ENCODE measurements around the gene CES4A.

Gene CES4A

DNA sequence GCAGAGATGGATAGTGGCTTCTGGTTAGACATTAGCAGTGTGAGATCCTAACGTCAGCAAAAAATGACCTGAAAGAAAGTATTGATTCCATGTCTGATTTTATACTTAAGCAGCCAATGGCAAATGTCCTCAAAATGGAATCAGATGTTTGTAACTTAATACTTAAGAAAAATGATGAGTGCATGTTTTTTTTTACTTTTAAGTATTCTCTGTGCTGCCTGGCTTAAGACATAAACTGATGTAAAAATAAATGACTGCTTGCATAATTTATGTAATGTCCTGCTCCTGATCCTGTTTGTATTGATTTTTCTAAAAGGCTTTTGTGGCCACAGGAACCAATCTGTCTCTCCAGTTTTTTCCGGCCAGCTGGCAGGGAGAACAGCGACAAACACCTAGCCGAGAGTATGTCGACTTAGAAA, 47.9 kb downstream of the CES4A start:
- Histone ChIP-seq H2AFZ (ENCODE audit: low read length) (no peak overlapping the region), H3K9ac (ENCODE audit: low read depth, low read length, poor library complexity, severe bottlenecking) (no peak overlapping the region), H3K36me3 (ENCODE audit: insufficient read depth, low read length) (peaks cover 42% of the 10 kb centered on the region), H3K9me3 (ENCODE audit: insufficient read depth, low read depth, low read length) (no peaks in the 10 kb centered on the region), H4K20me1 (ENCODE audit: insufficient read depth, low read length, poor library complexity, severe bottlenecking) (peaks cover 92% of the 10 kb centered on the region), H3K9me2 (replicated peaks; ENCODE audit: low read depth, low read length) (no peaks in the 10 kb centered on the region), H3K4me1 (ENCODE audit: insufficient read depth, low read length, poor library complexity, severe bottlenecking) (peaks cover 53% of the 10 kb centered on the region), H3K4me2 (ENCODE audit: low read depth, low read length, poor library complexity, severe bottlenecking) (peak overlapping the region; percentile 77), H3F3A (ENCODE audit: low read depth) (no peaks in the 10 kb centered on the region), H3K27me3 (ENCODE audit: insufficient read depth, low read length, poor library complexity, severe bottlenecking) (no peaks in the 10 kb centered on the region), H3K4me3 (ENCODE audit: low read length, poor library complexity, severe bottlenecking) (peak overlapping the region; percentile 40), H3K79me2 (ENCODE audit: insufficient read depth, low read length) (peaks cover 100% of the 10 kb centered on the region)
- TF ChIP-seq EZH2phosphoT487 (IDR thresholded peaks at IDR 0.05; ENCODE audit: borderline replicate concordance), result no peak
- TF ChIP-seq CTCF (conservative IDR thresholded peaks at IDR 0.05; ENCODE audit: low read length), result no peak

- peaks cover 74% of the 10 kb centered on the region for H4K20me1 ChIP-seq (ENCODE audit: insufficient read depth, low read length, poor library complexity, severe bottlenecking)
- H3F3A ChIP-seq (ENCODE audit: low read depth), result no peaks in the 10 kb centered on the region
- peaks cover 100% of the 10 kb centered on the region for H3K79me2 ChIP-seq (ENCODE audit: insufficient read depth, low read length)
- TF ChIP-seq EZH2phosphoT487 (IDR thresholded peaks at IDR 0.05; ENCODE audit: borderline replicate concordance) (no peak), CTCF (conservative IDR thresholded peaks at IDR 0.05; ENCODE audit: low read length) (no peak)
- H3K4me1 ChIP-seq (ENCODE audit: insufficient read depth, low read length, poor library complexity, severe bottlenecking), result peaks cover 35% of the 10 kb centered on the region
- H3K9me2 ChIP-seq (replicated peaks; ENCODE audit: low read depth, low read length), result no peaks in the 10 kb centered on the region
- peak overlapping the region; percentile 38 for H3K4me2 ChIP-seq (ENCODE audit: low read depth, low read length, poor library complexity, severe bottlenecking)
- no peak overlapping the region for H2AFZ ChIP-seq (ENCODE audit: low read length)
- peaks cover 62% of the 10 kb centered on the region for H3K36me3 ChIP-seq (ENCODE audit: insufficient read depth, low read length)
- H3K9me3 ChIP-seq (ENCODE audit: insufficient read depth, low read depth, low read length), result no peaks in the 10 kb centered on the region
- H3K4me3 ChIP-seq (ENCODE audit: low read length, poor library complexity, severe bottlenecking), result no peak overlapping the region
- H3K27me3 ChIP-seq (ENCODE audit: insufficient read depth, low read length, poor library complexity, severe bottlenecking), result no peaks in the 10 kb centered on the region
- H3K9ac ChIP-seq (ENCODE audit: low read depth, low read length, poor library complexity, severe bottlenecking), result no peak overlapping the region
Measured at GRCh38 chr16:67039260-67040020, 51.1 kb downstream of the CES4A start.

DNA sequence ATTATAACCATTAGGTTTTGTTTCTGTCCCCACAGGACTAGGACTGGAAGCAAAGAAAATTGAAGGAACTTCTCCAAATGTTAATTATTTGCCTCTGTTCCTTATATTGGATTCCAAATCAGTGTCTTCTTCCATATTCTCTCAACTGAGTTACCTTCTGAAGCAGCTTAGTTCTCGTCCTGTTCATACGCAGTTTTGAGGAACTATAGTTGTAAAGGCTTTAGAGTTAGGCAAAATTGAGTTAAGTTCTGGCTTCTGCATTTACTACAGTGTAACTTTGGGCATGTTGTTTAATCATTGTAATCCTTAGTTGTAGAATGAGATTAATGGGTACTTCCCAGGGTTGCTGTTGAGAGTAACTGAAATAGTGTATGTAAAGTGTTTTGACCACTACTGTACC, 51.8 kb downstream of the CES4A start:
- Histone ChIP-seq H3K4me2 (ENCODE audit: low read depth, low read length, poor library complexity, severe bottlenecking) (no peak overlapping the region), H3K9me3 (ENCODE audit: insufficient read depth, low read depth, low read length) (no peaks in the 10 kb centered on the region), H3K79me2 (ENCODE audit: insufficient read depth, low read length) (peaks cover 100% of the 10 kb centered on the region), H2AFZ (ENCODE audit: low read length) (no peak overlapping the region), H4K20me1 (ENCODE audit: insufficient read depth, low read length, poor library complexity, severe bottlenecking) (peaks cover 70% of the 10 kb centered on the region), H3F3A (ENCODE audit: low read depth) (no peaks in the 10 kb centered on the region), H3K4me3 (ENCODE audit: low read length, poor library complexity, severe bottlenecking) (no peak overlapping the region), H3K9me2 (replicated peaks; ENCODE audit: low read depth, low read length) (no peaks in the 10 kb centered on the region), H3K36me3 (ENCODE audit: insufficient read depth, low read length) (peaks cover 62% of the 10 kb centered on the region), H3K4me1 (ENCODE audit: insufficient read depth, low read length, poor library complexity, severe bottlenecking) (peaks cover 27% of the 10 kb centered on the region), H3K9ac (ENCODE audit: low read depth, low read length, poor library complexity, severe bottlenecking) (no peak overlapping the region), H3K27me3 (ENCODE audit: insufficient read depth, low read length, poor library complexity, severe bottlenecking) (no peaks in the 10 kb centered on the region)
- TF ChIP-seq CTCF (conservative IDR thresholded peaks at IDR 0.05; ENCODE audit: low read length), result no peak
- TF ChIP-seq EZH2phosphoT487 (IDR thresholded peaks at IDR 0.05; ENCODE audit: borderline replicate concordance), result no peak

Data from Loucy (cell line).